Right lobe of liver (tissue), 4 donors: ENCODE data around the gene SGCA.

ENCODE experiments used
- POLR2A ChIP-seq: fragments of 450-650 bp; IDR thresholded peaks from one replicate; pipeline ENCODE4 v1.6.1; 2017; ENCODE audit warnings: antibody characterized with exemption, mild to moderate bottlenecking
- TF ChIP-seq, protein P1 (sequence below), 4 donors: fragments of 200-600 bp in 3 of 4; fragments of 450-650 bp in 1 of 4; IDR thresholded peaks; one replicate each; pipeline versions ENCODE4 v1.5.1 to v1.8.0; 2016 to 2022; ENCODE audit warnings: antibody characterized with exemption in 4 of 4, mild to moderate bottlenecking in 2 of 4
- donor health status: DM: no; HTN: no; CAD: no.
- donor health status: DM: no; HTN: no; CAD: no.
- donor health status: DM: no; HTN: yes; CAD: no.

DNA sequence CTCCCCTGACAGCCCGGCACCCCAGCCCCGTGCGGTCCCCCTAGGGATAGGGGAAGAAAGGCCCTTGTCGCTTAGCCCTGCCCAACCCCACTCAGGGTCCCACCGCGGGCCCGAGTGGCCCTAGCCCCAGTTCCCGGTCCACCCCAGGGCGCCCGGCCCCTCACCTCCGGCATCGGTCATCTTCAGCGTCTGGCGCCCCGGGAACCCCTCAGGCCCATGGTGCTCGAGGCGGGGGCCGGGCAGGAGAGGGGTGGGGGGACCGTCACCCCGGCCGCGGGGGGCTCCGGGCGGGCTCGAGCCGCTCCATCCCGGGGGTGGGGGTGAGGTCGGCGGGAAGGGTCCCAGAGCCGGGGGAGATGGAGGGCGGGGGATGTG, 36.5 kb upstream of the SGCA start:
- TF ChIP-seq, protein P1, sequence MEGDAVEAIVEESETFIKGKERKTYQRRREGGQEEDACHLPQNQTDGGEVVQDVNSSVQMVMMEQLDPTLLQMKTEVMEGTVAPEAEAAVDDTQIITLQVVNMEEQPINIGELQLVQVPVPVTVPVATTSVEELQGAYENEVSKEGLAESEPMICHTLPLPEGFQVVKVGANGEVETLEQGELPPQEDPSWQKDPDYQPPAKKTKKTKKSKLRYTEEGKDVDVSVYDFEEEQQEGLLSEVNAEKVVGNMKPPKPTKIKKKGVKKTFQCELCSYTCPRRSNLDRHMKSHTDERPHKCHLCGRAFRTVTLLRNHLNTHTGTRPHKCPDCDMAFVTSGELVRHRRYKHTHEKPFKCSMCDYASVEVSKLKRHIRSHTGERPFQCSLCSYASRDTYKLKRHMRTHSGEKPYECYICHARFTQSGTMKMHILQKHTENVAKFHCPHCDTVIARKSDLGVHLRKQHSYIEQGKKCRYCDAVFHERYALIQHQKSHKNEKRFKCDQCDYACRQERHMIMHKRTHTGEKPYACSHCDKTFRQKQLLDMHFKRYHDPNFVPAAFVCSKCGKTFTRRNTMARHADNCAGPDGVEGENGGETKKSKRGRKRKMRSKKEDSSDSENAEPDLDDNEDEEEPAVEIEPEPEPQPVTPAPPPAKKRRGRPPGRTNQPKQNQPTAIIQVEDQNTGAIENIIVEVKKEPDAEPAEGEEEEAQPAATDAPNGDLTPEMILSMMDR (IDR thresholded peaks at IDR 0.05) = no peak
- TF ChIP-seq POLR2A = no peak
